Measurements from ENCODE around the gene NLGN1.

Gene NLGN1

GRCh38 chr3:173650596-173650995, 253.1 kb downstream of the NLGN1 start:
- no peak for DNase-seq

GRCh38 chr3:173652093-173652492, 254.5 kb downstream of the NLGN1 start:
- DNase-seq = no peak

GRCh38 chr3:173653781-173654180, 256.2 kb downstream of the NLGN1 start:
- DNase-seq = no peak

- no peak for DNase-seq
Measured at GRCh38 chr3:173659972-173660371, 262.4 kb downstream of the NLGN1 start.

- DNase-seq = no peak
Measured at GRCh38 chr3:173660645-173661299, 263.2 kb downstream of the NLGN1 start.

- no peak for DNase-seq
Measured at GRCh38 chr3:173663696-173664111, 266.2 kb downstream of the NLGN1 start.

GRCh38 chr3:173676094-173676493, 278.6 kb downstream of the NLGN1 start:
- DNase-seq = no peak

GRCh38 chr3:173681188-173681678, 283.7 kb downstream of the NLGN1 start:
- DNase-seq = no peak

GRCh38 chr3:173685456-173685855, 287.9 kb downstream of the NLGN1 start:
- DNase-seq = no peak

- DNase-seq = no peak
Measured at GRCh38 chr3:173688216-173688842, 290.8 kb downstream of the NLGN1 start.

GRCh38 chr3:173690542-173691180, 293.1 kb downstream of the NLGN1 start:
- no peak for DNase-seq

- no peak for DNase-seq
Measured at GRCh38 chr3:173699353-173699752, 301.8 kb downstream of the NLGN1 start.

GRCh38 chr3:173700336-173700735, 302.8 kb downstream of the NLGN1 start:
- no peak for DNase-seq

- no peak for DNase-seq
Measured at GRCh38 chr3:173702561-173702960, 305.0 kb downstream of the NLGN1 start.

- DNase-seq = no peak
Measured at GRCh38 chr3:173703771-173704170, 306.2 kb downstream of the NLGN1 start.

- DNase-seq = no peak
Measured at GRCh38 chr3:173706630-173707029, 309.1 kb downstream of the NLGN1 start.

- no peak for DNase-seq
Measured at GRCh38 chr3:173708191-173708590, 310.6 kb downstream of the NLGN1 start.

GRCh38 chr3:173709026-173709425, 311.5 kb downstream of the NLGN1 start:
- no peak for DNase-seq

GRCh38 chr3:173711619-173712018, 314.1 kb downstream of the NLGN1 start:
- DNase-seq = no peak

- DNase-seq = no peak
Measured at GRCh38 chr3:173719585-173719984, 322.0 kb downstream of the NLGN1 start.

GRCh38 chr3:173725507-173725906, 328.0 kb downstream of the NLGN1 start:
- no peak for DNase-seq

- DNase-seq = no peak
Measured at GRCh38 chr3:173730391-173730790, 332.8 kb downstream of the NLGN1 start.

GRCh38 chr3:173732237-173732636, 334.7 kb downstream of the NLGN1 start:
- DNase-seq = no peak

GRCh38 chr3:173733029-173733652, 335.6 kb downstream of the NLGN1 start:
- no peak for DNase-seq
